NCI-H2196 (cell line): ENCODE measurements around the gene CERKL.

Experiments
- DNase-seq: peaks from one replicate; lab custom pipeline; 2025; ENCODE audit not compliant: unreplicated experiment; lab: John Stamatoyannopoulos, UW

Gene CERKL

DNA sequence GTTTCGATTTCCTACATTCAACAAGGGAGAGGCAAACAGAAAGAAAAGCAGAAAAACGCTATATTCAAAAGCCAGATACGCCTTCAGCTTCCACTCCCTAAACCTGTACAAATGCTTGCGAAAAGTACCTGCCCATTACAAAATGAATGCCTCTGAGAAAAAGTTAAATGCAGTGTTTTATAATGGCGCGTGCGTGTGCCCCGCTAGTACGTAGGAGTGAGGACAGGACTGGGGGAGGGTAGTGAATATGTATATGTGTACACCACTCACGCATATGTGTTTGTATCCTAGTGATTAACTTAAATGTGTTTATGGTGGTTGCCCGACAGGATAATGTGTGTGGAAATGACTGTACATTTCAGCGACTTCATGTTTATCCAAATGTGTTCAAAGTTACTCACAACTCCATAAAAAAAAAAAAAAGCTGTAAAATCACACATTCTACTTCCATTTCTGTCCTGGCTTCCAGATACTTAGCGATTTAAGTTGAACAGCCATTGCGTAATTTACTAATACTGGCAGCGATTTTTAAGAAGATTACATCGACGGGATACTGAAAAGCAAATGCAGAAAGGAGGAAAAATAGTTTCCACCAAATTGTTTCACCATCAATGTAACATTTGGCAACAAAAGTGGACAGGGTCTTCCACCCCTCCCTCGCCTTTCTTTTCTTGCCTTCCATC is 22.1 kb upstream of the CERKL start:
- no peak for DNase-seq

DNA sequence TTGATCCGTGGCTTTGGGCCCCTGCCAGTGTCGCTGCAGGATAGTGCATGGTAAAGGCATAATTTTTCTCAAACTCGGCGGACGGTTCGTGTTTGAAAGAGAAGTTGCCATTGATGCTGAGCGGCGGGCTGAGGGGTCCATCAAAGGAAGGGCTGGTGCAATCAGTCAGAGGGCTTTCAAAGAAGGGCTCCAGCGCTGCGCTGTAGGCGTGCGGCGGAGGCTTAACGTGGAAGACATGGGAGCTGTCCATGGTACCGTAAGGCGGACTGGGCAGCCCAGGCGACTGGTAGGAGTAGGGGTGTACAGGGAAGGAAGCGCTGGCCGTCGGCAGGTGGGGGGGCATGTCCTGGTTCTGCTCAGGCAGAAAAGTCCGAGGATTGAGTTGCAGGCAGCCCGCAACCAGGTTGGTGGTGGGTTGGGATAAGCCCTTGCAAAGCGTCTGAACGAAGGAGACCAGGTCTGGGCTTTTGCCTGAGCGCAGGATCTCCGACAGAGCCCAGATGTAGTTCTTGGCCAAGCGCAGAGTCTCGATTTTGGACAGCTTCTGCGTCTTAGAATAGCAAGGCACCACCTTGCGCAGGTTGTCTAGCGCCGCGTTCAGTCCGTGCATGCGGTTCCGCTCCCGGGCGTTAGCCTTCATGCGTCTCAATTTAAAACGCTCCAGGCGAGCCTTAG is 21.1 kb upstream of the CERKL start:
- no peak for DNase-seq

DNA sequence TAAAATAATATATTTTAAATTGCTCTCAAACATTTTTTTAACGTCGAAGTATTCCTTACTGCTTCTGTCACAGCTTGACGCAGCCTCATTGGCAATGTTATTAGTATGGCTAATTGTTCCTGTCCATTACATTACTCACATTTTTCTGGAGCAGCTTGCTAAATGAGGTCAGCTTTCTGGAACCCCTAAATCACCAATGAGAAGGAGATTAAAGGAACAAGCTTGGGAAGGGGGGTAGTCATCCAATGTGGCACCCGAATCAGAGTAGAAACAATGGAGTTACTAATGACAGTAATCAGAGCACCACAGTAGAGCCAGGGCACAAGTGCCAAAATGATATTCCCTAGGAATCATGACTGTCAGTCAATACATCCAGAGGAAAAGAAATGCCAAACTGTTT is 18.3 kb upstream of the CERKL start:
- DNase-seq, result no peak

DNA sequence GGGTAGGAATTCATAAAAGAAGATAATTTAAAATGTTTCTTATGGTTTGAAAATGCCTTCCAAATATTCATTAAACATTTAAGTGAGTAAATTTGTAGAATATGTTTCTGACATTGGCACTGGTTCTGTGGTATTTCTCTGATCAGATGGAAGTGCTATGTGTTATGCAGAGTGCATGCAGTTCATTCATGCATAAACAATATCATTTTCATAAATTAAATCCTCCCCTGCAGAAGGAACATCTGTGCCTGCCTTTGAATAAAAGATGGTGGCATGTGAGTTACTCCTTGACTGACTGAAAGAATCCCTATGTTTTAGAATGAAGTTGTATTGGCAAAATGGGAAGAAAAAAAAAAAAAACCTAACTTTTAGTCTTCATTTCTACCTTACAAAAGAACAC is 17.6 kb upstream of the CERKL start:
- no peak for DNase-seq

DNA sequence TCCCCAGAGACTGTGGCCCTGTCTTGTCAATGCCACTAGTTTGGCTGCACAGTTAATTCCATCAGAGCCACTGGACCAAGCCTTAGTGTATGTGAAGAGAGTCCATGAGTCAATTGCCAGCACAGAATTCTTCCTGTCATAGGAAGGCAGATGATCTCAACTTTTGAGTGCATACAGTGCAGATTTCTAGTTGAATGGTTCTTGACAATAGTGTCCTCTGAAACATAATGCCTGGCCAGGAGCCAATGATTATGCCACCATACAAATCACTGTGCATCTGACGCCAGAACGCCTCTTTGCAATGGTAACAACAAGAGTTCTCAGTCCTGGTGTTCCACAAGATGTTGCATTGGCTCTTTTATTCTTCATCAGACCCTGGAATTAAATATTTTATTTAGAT is 16.3 kb upstream of the CERKL start:
- no peak for DNase-seq

DNA sequence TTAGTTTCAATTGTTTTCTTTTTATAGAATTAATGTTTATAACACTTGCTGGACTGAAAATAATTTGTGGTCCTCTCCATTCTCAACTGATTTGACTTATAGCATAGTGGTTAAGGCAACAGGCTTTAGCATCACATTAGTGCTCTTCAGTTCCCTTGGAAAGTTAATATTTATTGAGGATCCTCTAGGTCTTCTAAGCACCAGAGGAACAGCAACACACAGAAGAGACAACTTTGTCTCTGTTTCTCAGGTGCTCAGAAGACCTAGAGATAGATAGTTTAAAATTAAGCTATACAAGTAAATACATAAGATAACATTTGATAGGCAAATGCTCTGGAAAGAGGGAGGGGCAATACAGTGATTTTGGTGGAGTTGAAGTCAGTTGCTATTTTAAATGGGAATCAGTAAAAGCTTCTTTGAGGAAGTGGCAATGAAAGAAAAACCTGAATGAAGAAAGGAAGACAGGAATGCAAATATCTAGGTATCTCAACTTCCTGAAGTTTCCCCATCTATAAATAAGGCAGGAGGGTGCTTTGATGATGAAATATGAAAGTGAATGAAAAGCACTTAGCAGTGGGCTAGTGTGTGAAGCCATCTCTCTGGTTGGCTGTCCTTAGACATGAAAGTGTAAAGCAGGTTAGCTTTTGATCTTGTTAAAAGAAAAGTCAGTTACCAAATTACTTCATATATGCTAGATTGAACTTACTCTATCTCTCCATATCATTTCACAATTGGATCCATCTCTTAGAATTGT is 15.5 kb upstream of the CERKL start:
- DNase-seq, result no peak

DNA sequence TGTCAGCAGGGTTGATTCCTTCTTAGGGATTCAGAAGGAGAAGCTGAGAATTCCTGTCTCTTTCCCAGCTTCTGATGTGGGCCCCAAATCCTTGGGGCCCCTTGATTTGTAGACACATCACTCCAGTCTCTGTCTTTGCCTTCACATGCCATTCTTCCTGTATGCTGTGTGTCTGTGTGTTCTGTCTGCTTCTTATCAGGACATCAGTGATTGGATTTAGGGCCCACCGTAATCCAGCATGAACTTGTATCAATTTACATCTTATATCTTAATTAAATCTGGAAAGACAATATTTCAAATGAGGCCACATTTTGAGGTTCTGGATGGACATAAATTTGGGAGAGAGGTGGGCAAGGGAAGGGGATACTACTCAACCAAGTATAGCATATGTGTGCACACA is 13.7 kb upstream of the CERKL start:
- DNase-seq, result no peak

DNA sequence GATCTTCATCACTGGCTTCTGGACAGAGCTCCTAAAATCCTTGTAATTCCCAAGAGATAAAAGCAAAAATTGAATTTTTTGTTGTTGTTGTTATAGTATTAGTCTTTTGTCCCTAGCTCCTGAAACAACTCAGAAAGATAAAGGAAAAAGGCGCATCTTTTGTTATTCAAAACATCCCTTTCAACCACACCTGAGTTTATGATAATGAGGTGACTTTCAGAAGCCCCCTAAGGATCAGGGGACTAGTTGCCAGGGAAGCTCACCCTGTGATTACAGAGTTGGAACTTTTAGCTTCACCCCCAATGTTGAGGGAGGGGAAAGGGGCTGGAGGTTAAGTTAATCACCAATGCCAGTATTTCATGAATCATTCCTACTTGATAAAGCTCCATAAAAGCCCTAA is 10.3 kb upstream of the CERKL start:
- DNase-seq, result no peak

DNA sequence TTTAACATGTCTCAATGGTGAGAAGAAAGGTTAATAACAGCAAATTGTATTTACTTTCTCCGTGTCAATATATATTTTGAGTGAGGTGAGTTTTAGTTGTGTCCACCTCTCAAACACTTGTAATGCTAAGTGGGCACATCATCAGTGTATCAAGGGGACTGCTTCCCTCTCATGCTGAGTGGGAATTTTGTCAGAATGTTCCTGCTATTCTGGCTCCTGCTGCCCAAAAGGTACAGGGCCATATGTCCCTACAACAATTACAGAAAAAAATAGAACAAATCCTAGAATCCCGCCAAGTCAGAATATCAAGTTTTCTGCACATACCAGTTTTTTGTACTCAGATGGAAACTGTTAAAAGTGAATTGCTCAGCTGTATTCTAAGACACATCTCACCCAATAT is 5.4 kb upstream of the CERKL start:
- no peak for DNase-seq

DNA sequence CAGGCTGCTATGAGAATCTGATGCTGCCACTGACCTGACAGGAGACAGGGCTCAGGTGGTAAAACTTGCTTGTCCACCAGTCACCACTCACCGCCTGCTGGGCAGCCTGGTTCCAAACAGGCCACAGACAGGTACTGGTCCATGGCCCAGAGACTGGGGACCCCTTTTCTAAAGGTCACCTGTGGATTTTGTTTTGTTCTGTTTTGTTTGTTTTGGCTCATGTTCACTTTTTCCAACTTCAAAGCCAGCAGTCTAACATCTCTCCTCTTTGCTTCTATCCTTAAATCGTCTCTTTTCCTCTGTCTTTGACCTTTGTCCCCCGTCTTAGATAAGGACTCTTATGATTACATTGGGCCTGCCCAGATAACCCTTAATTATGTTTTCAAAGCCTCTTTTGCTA is 3.3 kb upstream of the CERKL start:
- DNase-seq, result no peak

DNA sequence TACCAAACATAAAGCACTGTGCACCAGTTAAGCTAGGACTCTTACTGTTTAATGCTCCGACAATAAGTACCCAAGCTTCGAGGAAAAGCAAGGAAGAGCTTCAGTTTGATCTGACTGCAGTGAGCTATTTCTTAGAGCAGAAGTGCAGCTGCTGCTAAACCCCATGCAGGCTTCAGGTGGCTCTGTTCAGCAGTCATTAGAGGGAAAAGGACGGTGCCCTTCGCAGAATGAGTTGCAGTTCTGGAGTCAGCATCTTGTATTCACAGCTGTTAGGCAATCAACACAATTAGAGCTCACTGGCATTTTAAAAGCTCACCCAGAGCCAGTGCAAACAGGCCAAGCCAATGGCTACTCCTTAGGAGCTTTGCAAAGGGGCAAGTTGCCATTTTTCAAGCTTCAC is 1.5 kb upstream of the CERKL start:
- no peak for DNase-seq

DNA sequence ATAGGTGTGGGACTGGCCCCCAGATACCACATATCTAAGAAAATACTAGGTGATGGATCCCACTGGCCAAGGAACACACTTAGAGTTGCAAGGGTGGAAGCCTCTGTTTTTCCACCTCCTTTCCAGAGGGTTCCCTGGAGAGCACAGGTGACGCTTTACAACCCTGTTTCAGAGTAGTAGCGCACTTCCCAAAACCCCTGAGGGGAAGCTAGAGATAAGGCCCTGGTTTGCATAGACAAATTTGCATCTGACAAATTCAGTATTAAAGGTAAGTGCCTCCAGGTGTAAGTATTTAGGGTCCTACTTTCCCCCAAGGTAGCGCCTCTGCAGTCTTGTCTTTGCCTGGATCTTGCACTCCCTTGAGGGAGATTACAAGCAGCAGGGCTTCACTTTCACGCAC is 474 bp upstream of the CERKL start:
- DNase-seq, result no peak

DNA sequence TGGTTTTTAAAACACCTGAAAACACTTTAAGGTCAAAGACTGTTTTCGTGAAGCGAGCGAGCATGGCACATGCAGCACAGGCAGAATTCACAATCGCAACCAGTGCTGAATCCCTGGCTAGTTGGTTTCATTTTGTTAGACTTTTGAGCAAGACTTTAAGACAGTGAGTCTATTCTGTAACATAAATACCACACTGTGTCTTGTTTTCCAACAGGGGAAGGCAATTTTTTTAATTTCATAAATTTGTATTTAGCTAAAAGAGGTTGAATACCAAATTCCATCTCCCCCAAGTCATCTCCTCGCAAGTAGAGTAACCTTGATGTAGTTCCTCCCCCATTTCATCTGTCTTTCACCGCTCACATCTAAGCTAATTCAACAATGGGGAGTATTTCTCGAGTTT is 1.4 kb downstream of the CERKL start:
- no peak for DNase-seq

DNA sequence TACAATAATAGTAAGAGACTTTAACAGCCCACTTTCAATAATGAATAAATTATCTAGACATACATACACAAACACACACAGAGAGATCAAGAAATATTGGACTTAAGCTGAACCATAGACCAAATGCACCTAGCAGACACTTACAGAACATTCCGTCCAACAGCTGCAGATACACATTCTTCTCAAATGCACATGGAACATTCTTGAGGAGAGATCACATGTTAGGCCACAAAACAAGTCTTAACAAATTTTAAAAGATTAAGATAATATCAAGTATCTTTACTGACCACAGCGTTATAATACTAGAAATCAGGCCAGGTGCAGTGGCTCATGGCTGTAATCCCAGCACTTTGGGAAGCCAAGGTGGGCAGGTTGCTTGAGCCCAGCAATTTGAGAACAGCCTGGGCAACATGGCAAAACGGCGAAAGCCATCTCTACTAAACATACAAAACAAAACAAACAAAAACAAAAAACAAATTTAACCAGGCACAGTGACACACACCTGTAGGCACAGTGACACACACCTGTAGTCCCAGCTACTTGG is 7.4 kb downstream of the CERKL start:
- DNase-seq, result no peak

DNA sequence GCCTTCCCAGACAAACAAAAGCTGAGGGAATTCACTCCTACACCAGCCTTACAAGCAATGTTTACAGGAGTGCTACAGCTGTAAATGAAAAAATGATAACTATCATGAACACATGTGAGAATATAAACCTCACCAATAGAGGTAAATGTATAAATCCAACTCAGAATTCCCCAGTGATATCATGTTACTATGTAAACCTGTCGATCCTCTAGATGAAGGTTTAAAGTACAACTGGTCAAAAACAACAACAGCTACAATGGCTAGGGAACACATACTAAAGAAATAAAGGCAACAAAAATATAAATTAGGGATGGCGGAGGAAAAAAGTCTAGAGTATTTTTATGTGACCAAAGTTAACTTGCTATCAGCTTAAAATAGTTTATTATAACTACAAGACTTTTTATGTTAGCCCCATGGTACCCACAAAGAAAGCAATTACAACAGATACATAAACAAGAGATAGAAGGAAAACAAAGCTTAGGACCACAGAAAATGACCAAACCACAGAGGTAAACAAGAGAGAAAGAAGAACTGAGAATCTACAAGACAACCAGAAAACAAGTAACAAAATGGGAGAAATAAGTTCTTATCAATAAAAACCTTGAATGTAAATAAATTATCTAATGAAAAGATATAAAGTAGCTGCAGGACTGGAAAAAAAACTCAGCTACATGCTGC is 8.3 kb downstream of the CERKL start:
- DNase-seq, result no peak

DNA sequence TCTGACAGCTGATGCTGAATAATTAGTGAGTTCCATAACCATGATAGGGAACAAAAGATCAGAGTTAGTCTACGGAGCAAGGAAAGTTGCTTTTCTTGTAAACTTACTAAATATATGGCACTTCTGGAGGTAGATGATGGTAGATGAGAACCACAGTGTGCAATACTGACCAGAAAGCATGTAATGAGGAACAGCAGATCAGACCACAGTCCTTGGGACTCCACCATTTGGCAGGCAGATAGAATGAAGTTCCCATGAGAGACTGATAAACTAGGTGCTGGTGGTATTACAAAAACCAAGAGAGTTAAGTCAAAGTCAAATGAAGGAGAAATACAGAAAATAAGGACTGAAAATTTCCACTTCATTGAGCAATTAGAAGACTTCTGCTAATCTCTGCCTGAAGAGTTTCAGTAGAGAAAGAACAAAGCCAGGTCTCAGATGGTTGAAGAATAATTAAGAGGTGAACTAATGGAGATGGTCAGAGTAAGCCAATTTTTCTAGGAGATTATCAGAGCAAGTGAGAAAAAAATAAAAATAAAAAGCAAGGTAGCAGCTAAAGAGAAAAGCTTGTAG is 10.4 kb downstream of the CERKL start:
- DNase-seq, result no peak

DNA sequence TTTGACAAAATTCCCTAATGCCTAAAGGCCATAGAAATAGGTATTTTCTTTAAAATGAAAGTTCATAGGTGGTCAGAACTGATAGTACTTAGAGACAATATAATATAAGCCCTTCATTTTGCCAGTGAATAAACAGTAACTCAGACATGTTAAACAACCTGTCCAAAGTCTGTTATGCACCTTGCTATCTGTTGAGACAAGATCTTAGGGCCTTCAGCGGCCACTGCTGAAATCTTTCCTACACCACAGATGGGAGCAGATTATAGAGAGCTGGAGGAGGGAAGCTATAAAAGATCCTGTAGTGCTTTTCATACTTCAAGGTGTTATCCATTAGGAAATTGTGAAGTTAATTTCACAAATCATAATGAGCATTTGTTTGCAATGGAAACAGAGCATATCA is 13.8 kb downstream of the CERKL start:
- DNase-seq, result no peak

DNA sequence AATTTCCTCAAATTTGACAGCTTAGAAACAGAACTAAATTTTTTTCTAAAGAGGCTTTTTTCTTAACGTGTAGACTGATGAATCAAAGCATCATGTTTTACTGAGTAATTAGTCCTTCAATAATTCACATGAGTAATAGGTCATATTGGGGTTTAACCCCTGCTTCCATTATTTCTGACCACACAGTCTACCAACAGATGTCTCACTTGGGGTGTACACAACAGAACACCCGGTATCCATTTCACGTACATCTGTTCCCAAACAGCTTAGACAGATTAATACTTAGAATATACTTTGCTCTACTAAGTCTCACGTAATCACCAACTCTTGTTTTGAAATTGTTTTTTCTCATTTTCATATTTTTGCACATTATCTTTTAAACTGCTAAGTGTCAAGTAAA is 14.8 kb downstream of the CERKL start:
- no peak for DNase-seq

DNA sequence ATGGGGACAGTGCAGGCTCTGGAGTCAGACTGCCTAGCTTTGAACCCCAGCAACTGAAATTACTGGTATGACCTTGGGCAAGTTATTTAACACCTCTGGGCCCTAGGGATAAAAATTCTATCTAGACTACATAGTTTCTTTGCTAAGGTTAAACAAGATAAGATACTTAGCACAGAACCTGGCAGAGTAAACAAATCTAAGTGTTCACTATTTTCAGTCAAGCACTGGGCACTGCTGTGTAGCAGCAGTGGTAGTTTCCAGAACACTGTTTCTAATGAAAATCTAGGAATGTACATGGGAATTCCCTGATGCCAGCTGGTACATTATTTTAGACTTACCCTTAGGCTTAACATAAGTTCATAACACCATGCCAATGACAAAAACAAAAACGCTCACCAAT is 17.2 kb downstream of the CERKL start:
- no peak for DNase-seq

DNA sequence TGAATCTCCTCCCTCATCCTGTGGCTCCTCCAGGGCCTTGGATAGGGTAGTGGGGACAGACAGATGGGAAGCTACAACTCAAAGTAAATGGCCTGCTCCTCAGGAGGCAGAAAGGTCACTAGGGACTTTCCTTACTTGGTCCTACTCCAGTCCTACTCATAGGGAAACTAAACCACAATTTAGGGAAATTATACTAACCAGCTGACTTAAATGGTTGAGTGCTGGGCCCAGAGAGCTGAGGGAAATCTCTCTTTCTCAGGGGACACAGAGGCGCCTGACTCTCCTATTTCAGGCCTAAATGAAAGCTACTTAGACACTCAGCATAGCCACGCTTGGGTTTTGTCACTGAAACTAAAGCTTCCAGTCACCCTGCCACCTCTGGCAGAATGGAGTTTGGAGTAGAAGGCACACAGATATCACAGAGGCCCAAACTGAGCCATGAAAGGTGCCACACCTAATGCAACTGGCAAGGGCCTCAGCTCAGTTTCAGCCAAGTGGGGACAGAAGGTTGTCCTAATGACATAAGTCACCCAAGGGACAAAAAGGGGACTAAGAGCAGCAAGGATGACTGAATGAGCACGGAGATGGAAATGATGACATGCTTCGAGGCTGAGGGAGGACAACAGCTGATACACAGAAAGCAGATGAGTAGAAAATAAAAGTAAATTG is 24.0 kb downstream of the CERKL start:
- DNase-seq, result no peak
